HepG2 (cell line): ENCODE data around the gene FOXA1. TPM values are rescaled to one million over a fixed set of nuclear protein-coding genes. Genes with fewer than 3 reads are reported as not detected.
A peak's percentile ranks its signal among the peaks of the same experiment; 100 is the strongest.

Experiments used
- BCL3 ChIP-seq: sonication (generic); formaldehyde crosslinking; IDR thresholded peaks from 2 replicates; pipeline ENCODE4 v1.5.1; 2020; ENCODE audit warnings: mild to moderate bottlenecking, missing genetic modification reagents, moderate library complexity
- CBX1 ChIP-seq: IDR thresholded peaks from one replicate; pipeline ENCODE4 v1.6.1; 2016; ENCODE audit warnings: antibody characterized with exemption, low read depth
- CTCF ChIP-seq: sonication (generic); formaldehyde crosslinking; IDR thresholded peaks from 2 replicates; pipeline ENCODE4 v1.5.0; 2020; ENCODE audit warnings: mild to moderate bottlenecking, missing genetic modification reagents, moderate library complexity
- ETV5 ChIP-seq: IDR thresholded peaks from 2 replicates; pipeline ENCODE4 v1.6.1; 2018; ENCODE audit warnings: missing biosample characterization, missing genetic modification reagents, inconsistent platforms, borderline replicate concordance
- FOSL1 ChIP-seq: sonication (generic); formaldehyde crosslinking; IDR thresholded peaks from 2 replicates; pipeline ENCODE4 v1.9.0; 2021; ENCODE audit warnings: missing genetic modification reagents, borderline replicate concordance
- ISL2 ChIP-seq: sonication (generic); formaldehyde crosslinking; IDR thresholded peaks from 2 replicates; pipeline ENCODE4 v1.5.0; 2020; ENCODE audit warnings: missing genetic modification reagents
- NR2F2 ChIP-seq: IDR thresholded peaks from 2 replicates; pipeline ENCODE4 v1.6.1; 2012; ENCODE audit warnings: low read depth, inconsistent platforms, borderline replicate concordance
- PREB ChIP-seq: sonication (generic); formaldehyde crosslinking; IDR thresholded peaks from 2 replicates; pipeline ENCODE4 v1.4.0; 2020; ENCODE audit warnings: missing genetic modification reagents
- SRSF4 ChIP-seq: fragments of 200-400 bp; formaldehyde crosslinking; IDR thresholded peaks from one replicate; pipeline ENCODE4 v1.6.1; 2018; ENCODE audit warnings: mild to moderate bottlenecking, low read depth, low read length, moderate library complexity; ENCODE audit not compliant: poor library complexity, severe bottlenecking
- TOE1 ChIP-seq: sonication (generic); formaldehyde crosslinking; IDR thresholded peaks from 2 replicates; pipeline ENCODE4 v1.4.0; 2020; ENCODE audit warnings: mild to moderate bottlenecking, missing genetic modification reagents
- ZBTB21 ChIP-seq: sonication (generic); formaldehyde crosslinking; IDR thresholded peaks from 2 replicates; pipeline ENCODE4 v1.4.0; 2020; ENCODE audit warnings: missing genetic modification reagents
- ZBTB43 ChIP-seq: sonication (generic); formaldehyde crosslinking; conservative IDR thresholded peaks from 2 replicates; pipeline ENCODE4 v1.4.0; 2020; ENCODE audit warnings: missing genetic modification reagents
- ZBTB44 ChIP-seq: sonication (generic); formaldehyde crosslinking; IDR thresholded peaks from 2 replicates; pipeline ENCODE4 v1.4.0; 2020; ENCODE audit warnings: missing genetic modification reagents
- ZFAT ChIP-seq: sonication (generic); formaldehyde crosslinking; conservative IDR thresholded peaks from 2 replicates; pipeline ENCODE4 v1.8.1; 2023; ENCODE audit warnings: missing genetic modification reagents, inconsistent platforms
- ZFP41 ChIP-seq: sonication (generic); formaldehyde crosslinking; IDR thresholded peaks from 2 replicates; pipeline ENCODE4 v1.4.0; 2020; ENCODE audit warnings: mild to moderate bottlenecking, missing genetic modification reagents, borderline replicate concordance
- ZKSCAN8 ChIP-seq: IDR thresholded peaks from 2 replicates; pipeline ENCODE4 v1.6.1; 2016; ENCODE audit warnings: borderline replicate concordance, missing genetic modification reagents, missing compliant biosample characterization
- ZNF121 ChIP-seq: sonication (generic); formaldehyde crosslinking; IDR thresholded peaks from 2 replicates; pipeline ENCODE4 v1.5.0; 2020; ENCODE audit warnings: mild to moderate bottlenecking, missing genetic modification reagents
- ZNF512B ChIP-seq: sonication (generic); formaldehyde crosslinking; IDR thresholded peaks from 2 replicates; pipeline ENCODE4 v1.5.1; 2020; ENCODE audit warnings: missing genetic modification reagents, mild to moderate bottlenecking, borderline replicate concordance
- ZNF570 ChIP-seq: sonication (generic); formaldehyde crosslinking; IDR thresholded peaks from 2 replicates; pipeline ENCODE4 v1.4.0; 2020; ENCODE audit warnings: mild to moderate bottlenecking, missing genetic modification reagents, borderline replicate concordance
- ZNF644 ChIP-seq: IDR thresholded peaks from 2 replicates; pipeline ENCODE4 v1.6.1; 2016; ENCODE audit warnings: low read depth
- polyA plus RNA-seq, 8 experiments: library from polyadenylated mRNA; depleted of rRNA in 3 of 8; stranded (reverse) in 7 of 8; unstranded in 1 of 8; fragments of >200 nt; fragmentation: Illumina TruSeq in 4 of 8; extraction: Trizol in 4 of 8; gene quantifications; 2 replicates each; pipeline versions ENCODE4 v1.2.1 to v1.2.3, GENCODE V29; 2011 to 2016; ENCODE audit warnings: low read depth in 4 of 8, missing spikeins in 1 of 8, mixed read lengths in 1 of 8; ENCODE audit not compliant: insufficient read depth in 1 of 8
- total RNA-seq, 5 experiments: library from RNA; depleted of rRNA; stranded (reverse); fragments of >200 nt; fragmentation: Illumina TruSeq; extraction: Trizol; gene quantifications; 2 replicates each; pipeline ENCODE4 v1.2.3, GENCODE V29; 2016; ENCODE audit warnings: low read depth in 1 of 5

Gene FOXA1
- total and polyA plus RNA-seq, 2 of the 13 experiments (the other 11 are each of a cell fraction or from before 2014, with no cell fraction given): 43.4 to 58.6 TPM

- TF ChIP-seq ZBTB44 (CRISPR knock-in tag): no peak
- TF ChIP-seq NR2F2: no peak
- TF ChIP-seq ETV5 (CRISPR knock-in tag): no peak
- TF ChIP-seq ZBTB21: no peak
- TF ChIP-seq ZNF121: no peak
- TF ChIP-seq ZFAT (CRISPR knock-in tag): no peak
- no peak for TF ChIP-seq SRSF4
- TF ChIP-seq ZFP41 (CRISPR knock-in tag): no peak
- 0 out of 2 replicates have a peak, but pooled peaks have one; percentile 44 for TF ChIP-seq ZKSCAN8 (CRISPR knock-in tag)
- TF ChIP-seq PREB (CRISPR knock-in tag): no peak
- no peak for TF ChIP-seq FOSL1 (CRISPR knock-in tag)
- TF ChIP-seq TOE1 (CRISPR knock-in tag): peak; percentile 51; the same call in 1 of the 2 replicates
- peak; percentile 88 for TF ChIP-seq CTCF
- no peak for TF ChIP-seq ZNF644
- no peak for TF ChIP-seq ZNF570 (CRISPR knock-in tag)
- TF ChIP-seq ZBTB43: no peak
- TF ChIP-seq ISL2 (CRISPR knock-in tag): peak; percentile 68; the same call in 1 of the 2 replicates
- TF ChIP-seq ZNF512B (CRISPR knock-in tag): no peak
- TF ChIP-seq CBX1: no peak
- TF ChIP-seq BCL3: no peak
Observed at GRCh38 chr14:37565550-37565949, 29.5 kb downstream of the FOXA1 start (continued).
